ENCODE data around the gene GRIK4.

GRCh38 chr11:120689596-120690275 is 178.2 kb downstream of the GRIK4 start:
- TF ChIP-seq EZH2 (IDR thresholded peaks at IDR 0.05; ENCODE audit: borderline replicate concordance, low read length) (no peak), CTCF (conservative IDR thresholded peaks at IDR 0.05 in 1 of 2, IDR thresholded peaks at IDR 0.05 in 1 of 2; ENCODE audit: extremely low read depth in 1 of 2, insufficient read depth in 1 of 2, low read depth in 1 of 2, low read length in 2 of 2) (no peak)

All from mammary epithelial cell (primary cell).